Lower leg skin (tissue), 4 donors: ENCODE measurements around the gene RPP30. TPM values are rescaled to one million over a fixed set of nuclear protein-coding genes. Genes with fewer than 3 reads are reported as not detected.
"Not testable (repeated sequence)": the region's sequence is repeated elsewhere in the genome, so short reads cannot be mapped to it uniquely, and the experiment has no call there.

Source experiments
- DNase-seq, 2 donors: peaks; one replicate each; pipeline ENCODE4 v3.0.0-alpha.2; 2019; ENCODE audit warnings: low spot score in 2 of 2
- H3K4me3 ChIP-seq: fragments of 200-600 bp; sonication (generic); 2 replicates; pipeline ENCODE4 v1.5.1; 2017; ENCODE audit warnings: mild to moderate bottlenecking, low read depth; ENCODE audit not compliant: poor library complexity, severe bottlenecking
- POLR2A ChIP-seq, 2 donors: fragments of 450-650 bp; IDR thresholded peaks; one replicate each; pipeline ENCODE4 v1.6.1; 2016 to 2017; ENCODE audit warnings: antibody characterized with exemption in 2 of 2, mild to moderate bottlenecking in 1 of 2, moderate library complexity in 1 of 2
- WGBS, 2 donors: methylation state at CpG; one replicate each; pipeline ENCODE4 v1.1.5; 2018; 5-methylcytosine and 5-hydroxymethylcytosine counted together
- intact Hi-C: fragments of 100-400 bp; cut with DNase I; formaldehyde crosslinking; loops from one replicate; pipeline ENCODE4 v1.15.0; 2023; ENCODE audit warnings: low total_unique reads
- total RNA-seq, 4 donors: library from RNA; depleted of rRNA; stranded (reverse); fragments of >200 nt; gene quantifications; one replicate each; pipeline ENCODE4 v1.1.0, GENCODE V29; 2016
- TF ChIP-seq, protein P1 (sequence below), 3 donors: fragments of 450-650 bp; IDR thresholded peaks; one replicate each; pipeline ENCODE4 v1.5.1; 2016; ENCODE audit warnings: antibody characterized with exemption in 3 of 3, mild to moderate bottlenecking in 3 of 3, moderate library complexity in 2 of 3

Gene RPP30
- total RNA-seq, 4 donors from 2014 or later: 24.9 to 39.8 (median 28.3) TPM

DNA sequence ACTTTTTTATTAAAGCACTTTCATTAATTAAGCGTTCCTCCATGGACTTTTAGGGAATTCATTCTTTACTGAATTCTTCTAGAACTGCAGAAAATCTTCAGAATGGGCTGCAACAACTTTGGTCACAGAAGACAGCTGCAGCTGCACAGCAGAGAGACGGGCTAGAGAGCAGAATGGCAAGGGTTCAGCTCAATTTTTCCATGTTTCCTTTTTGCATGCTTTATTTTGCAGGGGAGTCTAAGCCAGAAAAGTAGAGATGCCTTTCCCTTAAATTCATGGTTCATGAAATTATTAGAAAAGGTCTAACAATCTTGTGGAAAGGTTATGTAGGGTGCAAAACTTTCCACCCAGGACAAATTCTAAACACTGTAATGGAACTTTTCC, 64.5 kb downstream of the RPP30 start:
- DNase-seq: no peak
- H3K4me3 ChIP-seq: no peak overlapping the region
- 70 to 71% methylated on average over 2 of the region's 2 CpGs for WGBS, 2 donors
- TF ChIP-seq, protein P1, sequence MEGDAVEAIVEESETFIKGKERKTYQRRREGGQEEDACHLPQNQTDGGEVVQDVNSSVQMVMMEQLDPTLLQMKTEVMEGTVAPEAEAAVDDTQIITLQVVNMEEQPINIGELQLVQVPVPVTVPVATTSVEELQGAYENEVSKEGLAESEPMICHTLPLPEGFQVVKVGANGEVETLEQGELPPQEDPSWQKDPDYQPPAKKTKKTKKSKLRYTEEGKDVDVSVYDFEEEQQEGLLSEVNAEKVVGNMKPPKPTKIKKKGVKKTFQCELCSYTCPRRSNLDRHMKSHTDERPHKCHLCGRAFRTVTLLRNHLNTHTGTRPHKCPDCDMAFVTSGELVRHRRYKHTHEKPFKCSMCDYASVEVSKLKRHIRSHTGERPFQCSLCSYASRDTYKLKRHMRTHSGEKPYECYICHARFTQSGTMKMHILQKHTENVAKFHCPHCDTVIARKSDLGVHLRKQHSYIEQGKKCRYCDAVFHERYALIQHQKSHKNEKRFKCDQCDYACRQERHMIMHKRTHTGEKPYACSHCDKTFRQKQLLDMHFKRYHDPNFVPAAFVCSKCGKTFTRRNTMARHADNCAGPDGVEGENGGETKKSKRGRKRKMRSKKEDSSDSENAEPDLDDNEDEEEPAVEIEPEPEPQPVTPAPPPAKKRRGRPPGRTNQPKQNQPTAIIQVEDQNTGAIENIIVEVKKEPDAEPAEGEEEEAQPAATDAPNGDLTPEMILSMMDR (IDR thresholded peaks at IDR 0.05): no peak
- TF ChIP-seq POLR2A (IDR thresholded peaks at IDR 0.05): no peak
- intact Hi-C loops: no loop called here

DNA sequence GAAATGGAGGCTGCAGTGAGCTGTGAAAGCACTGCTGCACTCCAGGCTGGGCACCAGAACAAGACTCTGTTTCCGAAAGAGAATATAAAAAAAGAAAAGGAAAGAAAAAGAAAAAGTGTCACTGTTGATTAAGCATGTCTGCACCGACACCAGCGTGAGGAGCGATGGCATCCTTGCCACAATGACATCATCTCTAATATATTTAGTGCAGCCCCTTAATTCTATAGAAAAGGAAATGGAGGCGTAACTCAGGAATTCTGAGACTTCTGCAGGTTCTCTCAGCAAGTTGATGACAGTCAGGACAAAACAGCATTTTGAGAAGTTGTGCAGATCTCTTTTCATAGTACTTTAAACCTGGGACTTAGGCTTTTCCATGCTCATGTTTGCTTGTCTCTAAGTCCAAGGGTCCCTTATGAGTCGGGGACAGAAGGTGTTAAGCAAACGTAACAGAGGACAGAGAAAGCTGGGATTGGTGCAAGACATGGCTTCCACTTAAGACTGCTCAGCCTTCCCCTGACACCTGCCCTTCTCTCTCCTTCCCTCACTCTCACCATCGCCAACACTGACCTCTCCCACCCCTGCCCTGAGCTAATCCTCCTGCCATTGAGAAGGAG, 66.0 kb downstream of the RPP30 start:
- WGBS, 2 donors: 83 to 87% methylated on average over 8 of the region's 8 CpGs
- DNase-seq: no peak
- H3K4me3 ChIP-seq: no peak overlapping the region
- TF ChIP-seq, protein P1 (IDR thresholded peaks at IDR 0.05): no peak
- TF ChIP-seq POLR2A (IDR thresholded peaks at IDR 0.05): no peak
- intact Hi-C loops: no loop called here

DNA sequence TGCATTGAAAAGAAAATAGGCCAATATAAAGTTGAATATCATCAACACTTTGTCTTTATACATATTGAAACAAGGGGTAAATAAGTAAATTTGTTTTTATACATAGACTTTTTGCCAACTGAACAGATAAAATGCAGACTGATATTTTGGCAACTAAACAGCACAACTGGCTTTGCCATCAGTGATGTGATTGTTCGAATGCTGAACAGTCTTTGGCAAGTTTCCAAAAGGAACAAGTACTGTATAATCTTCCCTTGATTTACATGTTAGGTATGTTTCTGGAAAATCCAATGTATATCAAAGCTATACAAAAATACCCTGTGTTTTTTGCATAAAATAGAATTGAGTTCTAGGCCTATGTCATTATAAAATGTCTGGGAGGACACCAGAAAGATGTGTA, 67.3 kb downstream of the RPP30 start:
- TF ChIP-seq POLR2A (IDR thresholded peaks at IDR 0.05): no peak
- TF ChIP-seq, protein P1 (IDR thresholded peaks at IDR 0.05): no peak
- H3K4me3 ChIP-seq: no peak overlapping the region
- intact Hi-C loops: no loop called here
- WGBS, 2 donors: 41 to 60% methylated on average over 1 of the region's 1 CpG
- DNase-seq: no peak

DNA sequence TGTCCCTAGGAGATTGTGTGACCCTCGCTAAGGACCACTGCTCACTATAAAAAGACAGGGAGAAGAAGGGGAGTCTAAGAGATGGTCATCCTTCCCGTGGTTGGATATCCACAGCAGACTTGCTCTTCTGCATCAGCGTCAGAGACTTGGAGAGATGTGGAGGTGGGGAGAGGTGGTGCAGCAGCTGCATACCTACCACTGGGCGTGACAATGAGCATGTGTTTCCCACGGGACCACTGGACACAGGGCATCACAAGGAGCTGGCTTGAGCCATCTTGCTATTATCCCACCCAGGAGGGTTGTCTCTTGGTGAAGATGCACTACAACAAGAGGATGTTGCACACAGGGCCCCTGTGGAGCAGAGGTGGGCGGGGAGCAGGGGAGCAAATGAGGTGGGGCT, 67.9 kb downstream of the RPP30 start:
- TF ChIP-seq, protein P1 (IDR thresholded peaks at IDR 0.05): no peak
- 95 to 98% methylated on average over 6 of the region's 6 CpGs for WGBS, 2 donors
- no peak overlapping the region for H3K4me3 ChIP-seq
- intact Hi-C loops: no loop called here
- no peak for DNase-seq

DNA sequence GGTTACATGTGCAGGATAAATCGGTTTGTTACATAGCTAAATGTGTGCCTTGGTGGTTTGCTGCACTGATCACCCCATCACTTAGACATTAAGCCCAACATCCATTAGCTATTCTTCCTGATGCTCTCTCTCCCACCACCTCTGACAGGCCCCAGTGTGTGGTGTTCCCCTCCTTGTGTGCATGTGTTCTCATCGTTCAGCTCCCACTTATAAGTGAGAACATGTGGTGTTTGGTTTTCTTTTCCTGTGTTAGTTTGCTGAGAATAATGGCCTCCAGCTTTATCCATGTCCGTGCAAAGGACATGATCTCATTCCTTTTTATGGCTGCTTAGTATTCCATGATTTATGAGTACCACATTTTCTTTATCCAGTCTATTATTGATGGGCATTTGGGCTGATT, 71.2 kb downstream of the RPP30 start:
- intact Hi-C loops, H3K4me3 ChIP-seq, DNase-seq: not testable (repeated sequence)
- WGBS, 2 donors: 61 to 70% methylated on average over 3 of the region's 3 CpGs

DNA sequence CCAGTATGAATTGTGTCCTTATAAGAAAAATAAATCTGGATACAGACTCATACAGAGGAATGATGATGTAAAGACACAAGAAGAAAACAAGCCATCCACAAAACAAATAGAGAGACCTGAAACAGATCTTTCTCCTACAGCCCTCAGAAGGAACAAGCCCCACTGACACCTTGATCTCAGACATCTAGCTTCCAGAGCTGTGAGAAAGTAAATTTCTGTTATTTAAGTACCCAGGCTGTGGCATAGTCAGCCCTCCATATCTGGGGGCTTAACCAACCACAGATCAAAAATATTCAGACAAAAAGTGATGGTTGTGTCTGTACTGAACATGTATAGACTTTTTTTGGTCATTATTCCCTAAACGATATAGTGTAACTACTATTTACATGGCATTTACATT, 73.0 kb downstream of the RPP30 start:
- no peak for DNase-seq
- WGBS, 2 donors: 0% methylated on average over 1 of the region's 1 CpG
- intact Hi-C loops: no loop called here
- H3K4me3 ChIP-seq: no peak overlapping the region
- no peak for TF ChIP-seq POLR2A (IDR thresholded peaks at IDR 0.05)
- TF ChIP-seq, protein P1 (IDR thresholded peaks at IDR 0.05): no peak
